Measurements from ENCODE around the gene TFDP2.

The TFDP2 gene

DNA sequence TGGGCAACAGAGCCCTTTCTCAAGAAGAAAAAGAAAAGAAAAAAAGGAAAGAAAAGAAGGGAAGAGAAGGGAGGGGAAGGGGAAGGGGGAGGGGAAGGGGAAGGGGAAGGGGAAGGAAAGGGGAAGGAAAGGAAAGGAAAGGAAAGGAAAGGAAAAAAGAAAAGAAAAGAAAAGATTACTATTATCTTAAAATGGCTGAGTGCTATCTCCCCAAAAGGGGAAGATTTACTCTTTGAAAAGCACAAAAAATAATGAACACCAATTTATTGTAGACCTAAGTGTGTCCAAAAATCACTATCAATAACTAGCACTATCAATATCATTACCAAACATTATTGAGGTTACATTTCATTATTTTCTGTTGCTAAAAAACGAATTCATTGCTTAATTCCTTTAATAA is 183.9 kb downstream of the TFDP2 start:
- DNase-seq (ENCODE audit: low read depth in 2 of 2): no peak

DNA sequence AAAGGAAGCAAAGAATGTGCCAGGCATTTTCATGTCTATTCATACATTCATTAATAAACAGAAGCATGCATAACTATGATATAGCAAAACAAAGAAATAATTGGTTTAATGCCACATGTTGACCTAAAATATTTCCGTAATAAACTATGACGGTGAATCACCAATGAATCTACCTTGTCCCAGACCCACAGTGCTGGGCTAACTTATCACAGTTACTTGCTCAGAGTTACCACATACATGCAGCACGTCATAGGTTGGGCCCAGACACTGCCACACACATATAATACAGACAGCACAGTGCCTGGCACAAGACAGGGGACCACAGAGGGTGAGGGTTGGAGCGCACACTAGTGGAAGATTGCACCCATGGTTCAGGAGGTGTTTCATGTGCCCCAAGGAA is 186.0 kb downstream of the TFDP2 start:
- DNase-seq (ENCODE audit: low read depth in 2 of 2): no peak

DNA sequence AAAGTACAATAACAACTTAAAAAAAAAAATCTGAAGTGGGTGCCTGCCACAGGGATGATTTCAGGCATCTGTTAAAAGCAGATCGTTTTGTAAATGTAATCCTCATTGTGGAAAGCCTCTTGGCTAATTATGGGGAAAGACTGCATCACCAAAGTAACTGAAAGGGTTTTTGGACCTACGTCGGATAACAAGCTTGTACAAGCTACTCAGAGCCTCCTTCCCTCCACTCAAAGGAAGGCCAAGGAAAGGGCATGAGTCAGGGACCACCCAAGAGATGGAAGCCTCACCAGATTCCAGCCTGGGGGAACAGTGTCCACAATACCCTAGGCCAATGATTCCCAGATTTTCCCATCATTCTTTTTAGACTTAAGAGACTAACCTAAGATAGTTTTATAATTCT is 188.6 kb downstream of the TFDP2 start:
- no peak for DNase-seq (ENCODE audit: low read depth in 2 of 2)

DNA sequence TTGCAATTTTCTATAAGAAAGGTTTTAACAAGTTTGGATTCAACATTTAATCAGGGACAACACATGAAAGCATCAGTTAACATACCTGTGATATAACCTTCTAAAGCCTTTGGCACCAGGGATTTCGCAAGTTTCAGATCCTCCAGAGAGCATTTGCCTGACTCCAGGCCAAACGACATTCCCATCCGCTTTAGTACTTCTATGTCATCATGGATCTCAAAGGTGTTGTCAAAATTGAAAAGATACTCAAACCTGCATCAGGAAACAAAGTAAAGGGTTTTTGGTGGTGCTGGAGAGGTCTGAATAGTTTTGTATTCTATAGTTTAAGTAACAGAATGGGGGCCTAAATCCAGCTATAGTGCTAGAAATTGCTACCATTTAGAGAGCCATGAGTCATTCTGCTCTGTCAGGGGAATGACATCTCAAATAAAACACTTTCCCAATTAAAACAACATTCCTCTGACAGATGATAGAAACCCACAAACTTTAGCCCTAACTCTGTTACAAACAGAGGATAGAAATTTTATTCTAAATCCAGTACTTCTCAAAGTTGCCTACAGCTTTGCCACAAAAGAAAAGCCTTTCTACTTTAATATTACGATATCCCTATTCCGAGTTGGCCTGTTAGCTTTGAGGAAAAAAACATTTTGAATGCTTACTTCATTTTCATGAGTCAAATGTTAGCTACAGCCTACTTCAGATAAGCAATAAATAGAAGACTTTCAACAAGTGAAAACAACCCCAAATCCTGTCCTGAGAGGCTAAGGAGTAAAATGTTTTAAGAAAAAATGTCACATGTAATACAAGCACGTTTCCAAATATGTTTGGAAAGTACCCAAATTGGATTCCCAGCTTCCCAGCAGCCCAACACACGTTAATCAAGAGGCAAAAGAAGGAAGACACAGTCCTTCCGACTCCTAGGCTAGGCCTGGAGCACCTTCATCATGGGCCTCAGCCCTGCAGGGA is 189.5 kb downstream of the TFDP2 start:
- DNase-seq (ENCODE audit: low read depth in 2 of 2): no peak

DNA sequence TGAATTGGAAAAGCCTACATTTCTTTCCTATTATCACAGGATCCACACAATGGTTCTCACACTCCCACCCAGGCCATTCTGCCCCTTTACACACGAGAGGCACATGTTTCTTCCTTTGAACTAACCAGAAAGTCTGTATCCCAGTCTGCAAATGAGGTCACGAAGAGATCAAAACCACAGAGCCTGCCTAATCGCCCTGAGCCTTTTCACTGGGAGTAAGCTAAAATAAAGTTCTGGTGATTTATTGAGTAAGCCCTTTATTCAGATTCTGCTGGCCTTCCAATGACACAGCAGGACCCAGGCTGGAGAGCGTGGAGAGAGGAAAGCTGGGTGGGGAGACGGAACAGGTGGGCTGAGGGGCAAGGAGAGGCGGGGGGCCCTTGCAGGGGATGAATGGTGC is 194.2 kb downstream of the TFDP2 start:
- DNase-seq (ENCODE audit: low read depth in 2 of 2): no peak

DNA sequence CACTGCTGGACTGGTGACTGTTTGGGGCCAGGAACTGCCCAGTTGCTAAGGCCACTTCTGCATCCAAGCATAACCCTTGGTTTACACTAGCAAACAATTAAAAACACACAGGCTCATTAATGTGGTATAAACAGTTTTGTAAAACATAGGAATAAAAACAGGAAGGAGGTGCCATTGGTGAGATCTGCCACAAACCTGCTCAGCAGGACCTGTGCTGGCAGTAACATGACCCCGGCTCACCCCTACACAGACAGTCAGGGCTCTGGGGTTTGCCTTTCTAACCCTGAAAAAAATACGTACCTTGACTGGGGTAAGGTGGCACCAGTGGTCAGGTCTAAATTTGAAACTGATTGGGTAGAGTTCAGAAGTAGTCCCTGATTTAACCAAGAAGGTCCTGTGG is 196.7 kb downstream of the TFDP2 start:
- no peak for DNase-seq (ENCODE audit: low read depth in 2 of 2)

DNA sequence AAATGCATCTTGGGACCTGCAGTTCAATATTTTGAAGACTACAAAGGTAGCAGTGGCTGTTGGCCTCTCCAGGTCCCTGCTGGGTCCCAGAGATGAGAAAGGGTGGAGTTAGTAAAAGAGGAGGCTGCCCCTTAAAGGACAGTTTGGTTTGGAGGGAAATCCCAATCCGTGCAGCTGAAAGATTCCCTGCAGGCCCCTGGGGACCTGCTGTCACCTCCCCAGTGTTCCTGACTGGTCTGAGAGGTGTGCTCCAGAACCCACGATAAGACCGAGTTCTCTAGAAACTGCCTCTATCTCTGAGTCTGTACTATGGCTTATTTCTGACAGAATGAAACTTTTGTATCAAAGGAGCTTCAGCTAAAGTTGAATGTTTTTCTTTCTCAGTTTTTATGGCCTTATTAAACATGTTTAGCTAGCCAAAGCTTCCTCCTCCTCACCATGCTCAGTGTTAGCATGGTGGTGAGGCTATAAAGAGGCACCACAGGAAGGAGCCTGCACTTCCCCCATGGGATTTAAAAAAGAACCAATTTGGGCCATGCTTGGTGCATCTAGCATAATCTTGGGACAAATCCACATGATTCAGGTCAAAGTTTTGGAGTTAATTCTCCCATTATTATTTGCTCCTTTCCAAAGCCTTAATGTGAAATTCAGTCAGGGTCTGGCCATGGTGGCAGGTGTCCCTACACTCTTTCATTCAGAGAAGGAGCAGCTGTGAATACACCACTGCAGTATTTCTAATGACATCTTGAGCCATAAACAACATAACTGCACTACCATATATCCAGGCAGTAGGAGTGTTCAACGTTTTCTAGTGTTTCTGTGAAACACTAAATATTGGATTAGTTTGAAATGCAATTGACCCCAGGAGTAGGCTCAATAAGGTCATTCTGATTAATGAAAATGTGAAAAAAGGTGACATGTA is 198.5 kb downstream of the TFDP2 start:
- no peak for DNase-seq (ENCODE audit: low read depth in 2 of 2)

DNA sequence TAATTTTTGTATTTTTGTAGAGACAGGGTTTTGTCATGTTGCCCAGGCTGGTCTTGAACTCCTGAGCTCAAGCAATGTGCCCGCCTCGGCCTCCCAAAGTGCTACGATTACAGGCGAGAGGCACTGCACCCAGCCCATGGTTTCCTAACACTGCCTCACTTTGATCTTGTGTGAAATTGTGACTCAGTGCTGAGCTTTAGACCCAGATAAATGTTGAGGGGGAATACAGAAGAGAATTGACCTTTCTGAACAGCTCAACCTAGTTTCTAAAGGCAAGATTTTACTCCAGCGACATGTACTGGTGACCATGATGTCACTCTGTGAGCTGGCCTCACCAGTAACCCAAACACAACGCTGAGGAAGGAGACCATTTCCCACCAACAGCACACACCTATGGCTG is 199.4 kb downstream of the TFDP2 start:
- DNase-seq (ENCODE audit: low read depth in 2 of 2): no peak

DNA sequence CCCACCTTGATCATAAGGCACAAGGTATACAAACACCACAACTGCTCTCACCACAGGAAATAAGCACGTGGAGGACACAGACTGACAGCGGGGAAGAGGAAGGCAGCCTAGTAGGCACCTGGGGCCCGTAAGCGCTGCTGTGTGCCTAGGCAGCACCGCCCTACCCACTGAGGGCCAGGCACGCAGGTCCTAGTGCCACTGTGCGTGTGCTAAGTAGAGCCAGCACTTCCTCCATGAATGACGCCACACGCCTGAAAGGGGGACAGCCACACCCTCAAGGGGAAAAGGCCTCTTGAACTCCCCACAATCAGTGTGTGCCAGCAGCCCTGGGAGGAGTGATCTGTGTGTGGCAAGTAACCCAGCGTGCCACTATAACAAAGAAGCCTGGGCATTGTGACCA is 199.9 kb downstream of the TFDP2 start:
- no peak for DNase-seq (ENCODE audit: low read depth in 2 of 2)

DNA sequence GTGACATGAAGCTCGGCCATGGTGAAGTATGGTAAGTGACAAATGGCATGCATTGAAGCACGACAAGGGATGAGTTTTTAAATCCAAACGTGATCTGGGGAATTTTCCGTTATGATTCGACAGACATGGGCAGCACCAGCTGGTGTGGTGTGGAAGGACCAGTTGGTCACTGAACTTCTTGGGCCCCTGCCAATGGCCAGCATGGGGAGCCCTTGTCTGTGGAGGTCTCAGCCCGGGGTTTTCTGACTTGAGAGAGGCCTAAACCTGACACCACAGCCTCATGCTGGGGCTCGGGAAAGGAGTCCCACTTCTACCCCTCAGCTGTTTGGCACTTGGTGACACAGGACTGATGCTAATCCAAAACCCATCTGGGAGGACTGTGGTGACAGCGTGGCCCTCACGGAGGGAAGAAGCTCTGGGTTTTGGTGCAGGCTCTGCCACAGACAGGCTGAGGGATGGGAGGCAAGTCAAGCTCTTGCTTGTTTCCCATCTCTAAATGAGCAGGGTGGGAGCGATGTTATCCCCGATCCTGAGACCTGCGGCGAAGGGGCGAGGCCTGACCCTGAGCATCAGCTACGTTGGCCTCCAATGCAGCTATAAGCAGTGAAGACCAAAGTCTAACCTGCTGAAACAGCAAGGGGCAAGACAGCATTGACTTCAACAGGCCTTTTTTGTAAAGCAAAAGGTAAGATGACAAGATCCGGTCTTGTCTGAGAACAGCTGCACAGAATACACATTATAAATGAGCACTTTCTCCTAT is 203.4 kb downstream of the TFDP2 start:
- DNase-seq (ENCODE audit: low read depth in 2 of 2): no peak

DNA sequence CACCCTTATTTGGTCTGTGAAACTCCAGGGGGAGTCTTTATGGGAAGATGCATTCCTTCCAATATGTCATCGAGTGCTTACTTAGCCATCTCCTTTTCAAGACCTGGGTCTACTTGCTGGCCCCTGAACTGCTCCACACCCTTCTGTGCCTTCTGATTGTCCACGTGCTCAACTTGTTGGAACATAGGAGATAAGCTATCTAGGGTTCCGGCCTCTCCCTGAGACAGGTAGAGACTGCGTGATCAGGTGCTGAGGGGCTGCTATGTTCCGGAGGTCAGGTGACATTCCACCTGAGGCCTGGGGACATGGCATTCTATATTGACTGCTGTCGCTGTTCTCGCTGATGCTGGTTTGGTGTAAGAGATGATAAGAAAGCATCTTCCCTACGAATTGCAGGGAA is 207.3 kb downstream of the TFDP2 start:
- no peak for DNase-seq (ENCODE audit: low read depth in 2 of 2)

DNA sequence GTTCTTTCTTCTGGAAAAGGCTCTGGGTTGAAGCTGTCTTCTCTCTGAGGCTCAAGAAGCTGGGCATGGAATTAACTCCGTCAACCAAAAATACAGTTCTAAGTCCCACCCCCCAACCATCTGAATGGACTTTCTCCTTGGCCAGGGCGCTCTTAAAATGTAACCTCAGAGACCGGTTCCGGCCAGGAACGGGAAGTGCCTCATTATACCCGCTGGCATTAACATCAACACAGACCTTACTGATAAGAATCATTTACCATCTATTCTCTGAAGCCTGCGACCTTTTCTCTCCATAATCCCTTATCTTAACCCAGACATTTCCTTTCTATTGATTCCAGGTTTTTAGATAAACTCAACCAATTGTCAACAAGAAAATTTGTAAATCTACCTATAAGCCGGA is 208.3 kb downstream of the TFDP2 start:
- DNase-seq (ENCODE audit: low read depth in 2 of 2): no peak

DNA sequence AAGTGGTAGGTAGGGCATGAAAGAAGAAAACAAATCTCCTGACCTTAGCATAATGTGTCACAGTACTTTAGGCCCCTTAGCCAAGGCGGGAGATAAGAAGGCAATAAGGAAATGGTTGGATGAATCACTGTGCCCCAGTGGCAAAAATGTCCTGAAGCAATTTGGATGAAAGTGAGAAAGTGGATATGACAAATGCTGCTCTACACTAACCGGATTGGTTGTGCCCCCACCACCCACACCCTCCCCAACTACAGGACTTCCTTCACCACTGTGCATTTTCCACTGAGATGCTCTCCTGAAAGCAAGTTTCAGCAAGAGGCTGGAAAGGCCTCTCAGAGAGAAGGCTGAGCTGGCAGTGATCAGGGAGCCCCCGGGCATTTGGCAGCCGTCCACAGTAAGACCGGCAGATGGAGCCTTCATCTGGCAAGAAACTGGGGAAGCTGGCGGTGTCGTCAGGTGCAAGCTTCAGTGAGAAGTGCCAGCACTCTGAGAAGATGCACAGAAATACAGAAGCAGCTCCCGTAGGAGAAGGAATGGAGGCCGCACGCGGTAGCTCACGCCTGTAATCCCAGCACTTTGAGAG is 209.1 kb downstream of the TFDP2 start:
- no peak for DNase-seq (ENCODE audit: low read depth in 2 of 2)

DNA sequence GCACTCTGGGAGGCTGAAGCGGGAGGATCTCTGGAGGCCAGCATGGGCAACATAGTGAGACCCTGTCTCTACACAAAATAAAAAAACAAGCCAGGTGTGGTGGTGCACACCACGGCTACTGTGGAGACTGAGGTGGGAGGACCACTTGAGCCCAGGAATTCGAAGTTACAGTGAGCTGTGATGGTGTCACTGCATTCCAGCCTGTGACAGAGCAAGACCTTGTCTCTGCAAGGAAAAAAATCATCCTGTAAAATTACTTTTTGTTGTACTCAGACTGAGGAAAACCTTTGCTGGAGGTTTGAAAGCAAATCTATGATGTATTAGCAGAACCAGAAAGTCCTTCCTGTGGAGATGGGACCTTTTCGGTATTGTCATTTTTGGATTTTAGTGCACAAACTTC is 209.6 kb downstream of the TFDP2 start:
- no peak for DNase-seq (ENCODE audit: low read depth in 2 of 2)

DNA sequence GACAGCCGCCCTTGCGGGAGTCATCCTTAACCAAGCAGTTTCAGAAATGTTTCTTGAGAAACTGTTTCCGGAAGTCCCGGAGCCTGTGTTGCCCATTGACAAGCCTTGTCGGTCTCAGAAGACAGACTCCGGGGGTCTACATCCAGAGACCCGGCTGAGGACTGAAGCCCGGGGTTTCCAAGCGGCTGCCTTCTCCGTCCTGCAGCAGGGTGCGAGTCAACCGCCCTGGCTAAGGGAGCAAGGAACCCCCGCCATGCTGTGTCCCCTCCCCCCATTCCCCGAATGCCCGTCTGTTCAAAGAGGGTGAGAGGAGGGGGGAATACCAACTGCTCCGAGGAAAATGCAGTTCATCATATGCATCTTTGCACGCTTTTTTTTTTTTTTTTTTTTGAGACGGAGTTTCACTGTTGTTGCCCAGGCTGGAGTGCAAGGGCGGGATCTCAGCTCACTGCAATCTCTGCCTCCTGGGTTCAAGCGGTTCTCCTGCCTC is 211.3 kb downstream of the TFDP2 start:
- no peak for DNase-seq (ENCODE audit: low read depth in 2 of 2)

DNA sequence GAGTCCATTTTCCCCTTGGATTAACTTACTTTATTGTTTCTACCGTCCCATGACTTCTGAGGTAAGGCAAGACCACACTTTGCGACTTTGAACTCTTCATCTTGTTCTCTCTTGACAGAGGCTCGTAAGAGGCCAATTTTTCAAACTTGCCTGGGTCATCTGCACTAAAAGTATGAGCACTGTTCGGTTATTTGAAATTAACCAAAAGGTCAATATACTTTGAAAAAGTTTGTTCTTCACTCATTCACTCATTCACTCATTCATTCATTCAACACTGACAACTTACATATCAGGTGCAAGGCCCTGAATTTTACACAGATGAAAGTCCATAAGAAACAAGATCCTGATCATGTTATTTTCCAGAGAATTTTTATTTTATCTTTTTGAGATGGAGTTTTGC is 215.0 kb downstream of the TFDP2 start:
- DNase-seq (ENCODE audit: low read depth in 2 of 2): no peak

DNA sequence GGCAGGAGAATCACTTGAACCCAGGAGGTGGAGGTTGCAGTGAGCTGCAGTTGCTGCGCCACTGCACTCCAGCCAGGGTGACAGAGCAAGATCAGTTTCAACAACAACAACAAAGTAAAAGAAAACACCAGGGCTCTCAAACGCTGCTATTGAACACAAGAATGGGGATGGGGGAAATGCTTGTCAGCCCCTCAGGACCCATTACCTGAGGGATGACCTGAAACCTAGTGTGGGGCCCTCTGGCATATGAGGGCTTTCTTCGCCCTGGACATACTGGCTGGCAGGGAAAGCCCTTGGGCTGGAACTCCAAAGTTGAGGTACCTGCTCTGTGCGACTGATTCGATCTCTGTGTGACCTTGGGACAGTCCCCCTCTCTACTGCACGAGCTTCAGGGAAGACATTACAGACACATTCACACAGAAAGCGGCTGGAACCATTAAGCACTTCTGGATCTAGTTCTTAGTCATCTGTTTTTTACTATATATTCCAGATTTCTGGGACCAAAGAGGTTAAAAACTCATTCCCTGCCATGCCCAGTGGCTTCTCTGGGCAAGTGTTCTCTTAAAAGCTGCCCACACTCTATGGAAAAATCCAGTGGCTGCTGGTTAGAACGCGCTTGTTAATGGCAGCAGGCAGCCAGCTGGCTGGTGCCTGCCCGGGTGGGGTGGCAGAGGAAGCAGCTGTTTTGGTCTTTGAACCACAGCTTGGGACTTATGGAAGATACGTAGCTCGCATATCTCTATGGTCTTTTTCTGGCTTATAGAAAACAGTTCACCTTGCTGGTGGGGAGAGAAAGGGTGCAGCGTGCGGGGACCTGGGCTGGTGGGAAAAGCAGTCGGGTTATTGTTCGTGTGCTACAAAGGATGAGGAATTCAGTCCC is 215.7 kb downstream of the TFDP2 start:
- DNase-seq (ENCODE audit: low read depth in 2 of 2): no peak

DNA sequence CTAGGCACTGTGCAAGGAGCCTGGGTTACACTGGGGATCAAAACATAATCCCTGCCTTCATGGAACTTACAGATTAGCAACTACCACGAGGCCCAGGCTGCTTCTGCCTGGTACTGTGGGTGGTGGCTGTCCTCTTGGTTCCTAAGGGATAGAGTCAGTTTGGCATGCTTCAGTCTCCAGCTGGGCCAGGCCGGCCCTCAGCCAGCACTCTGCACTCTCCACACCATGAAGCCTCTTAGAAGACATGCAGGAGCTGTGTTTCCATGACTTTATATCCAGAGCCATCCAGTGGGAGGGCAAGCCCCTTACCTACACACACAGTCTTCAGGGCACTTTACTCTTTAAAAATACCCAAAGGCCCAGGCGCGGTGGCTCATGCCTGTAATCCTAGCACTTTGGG is 218.5 kb downstream of the TFDP2 start:
- no peak for DNase-seq (ENCODE audit: low read depth in 2 of 2)

DNA sequence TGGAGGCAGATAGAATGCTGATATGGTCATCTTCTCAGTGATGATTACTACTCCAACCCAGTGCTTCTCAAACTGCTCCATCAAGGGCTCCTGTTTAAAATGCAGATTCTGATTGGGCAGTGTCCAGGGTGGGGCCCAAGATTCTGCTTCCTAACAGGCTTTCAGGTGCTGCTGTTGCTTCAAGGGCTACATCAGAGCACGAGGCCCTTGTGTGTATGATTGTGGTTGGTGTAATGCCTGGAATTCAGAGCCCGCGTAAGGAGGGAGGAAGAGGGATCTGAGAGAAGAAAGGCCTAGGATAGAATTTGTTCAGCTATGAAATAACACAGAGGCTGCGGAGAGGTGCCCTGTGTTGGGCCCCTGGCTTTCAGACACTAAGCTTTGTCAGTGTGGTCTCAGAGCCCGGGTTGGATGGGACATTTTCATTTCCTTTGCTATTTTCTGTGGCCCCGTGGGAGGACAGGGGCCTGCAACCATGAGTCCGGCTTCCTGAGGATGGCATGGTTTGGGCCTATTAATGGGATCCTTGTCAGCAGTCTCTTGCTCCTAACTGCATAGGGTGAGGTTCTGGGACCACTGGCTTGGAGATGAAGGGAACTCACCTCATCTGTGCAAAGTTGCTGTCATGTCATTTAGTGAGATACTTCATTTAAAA is 219.9 kb downstream of the TFDP2 start:
- no peak for DNase-seq (ENCODE audit: low read depth in 2 of 2)

All from stimulated activated CD4-positive, alpha-beta T cell treated with anti-CD3 and anti-CD28 coated beads, Interleukin-1b, Interleukin-23, amount 100 ng/mL, for 4 hours (primary cell).